ENCODE results near the gene HPSE2.
"Not testable (repeated sequence)": the region's sequence is repeated elsewhere in the genome, so short reads cannot be mapped to it uniquely, and the experiment has no call there.

Gene HPSE2

DNA sequence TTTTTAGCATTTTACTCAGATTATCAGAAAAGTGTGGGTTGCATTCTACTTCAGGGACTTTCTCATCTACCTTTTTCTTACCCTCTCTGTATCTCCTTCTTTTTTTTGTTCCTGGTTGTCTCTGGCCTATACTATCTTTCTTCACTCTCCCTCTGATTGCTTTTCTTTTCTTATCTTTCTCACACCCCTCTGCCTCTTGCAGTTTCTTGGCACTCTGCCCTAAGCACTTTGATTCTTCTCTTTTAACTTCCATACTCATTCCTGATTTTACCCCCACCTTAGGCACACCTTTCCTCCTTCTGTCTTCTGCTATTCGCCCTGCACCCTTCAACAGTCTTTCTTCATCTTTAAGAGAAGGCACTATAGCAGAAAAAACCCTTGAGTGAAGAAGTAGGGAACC, 696.1 kb downstream of the HPSE2 start:
- DNase-seq, result no peak

DNA sequence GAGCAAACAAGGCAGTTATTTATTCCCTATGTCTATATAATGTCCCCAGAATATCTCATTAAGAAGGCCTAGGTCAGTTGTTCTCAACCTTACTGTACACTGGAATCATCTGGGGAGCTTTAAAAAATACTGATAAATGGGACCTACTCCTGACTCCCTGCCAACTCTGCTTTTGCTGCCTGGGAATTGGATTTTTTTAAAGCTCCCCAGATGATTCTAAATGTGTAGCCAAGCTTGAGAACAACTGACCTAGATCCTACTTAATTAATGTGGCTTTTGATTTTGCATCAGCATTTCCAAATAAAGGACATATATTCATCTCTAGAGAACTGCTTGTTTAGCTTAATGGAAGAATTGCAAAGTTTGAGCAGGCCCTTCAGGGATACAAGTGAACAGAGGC, 697.2 kb downstream of the HPSE2 start:
- no peak for DNase-seq

DNA sequence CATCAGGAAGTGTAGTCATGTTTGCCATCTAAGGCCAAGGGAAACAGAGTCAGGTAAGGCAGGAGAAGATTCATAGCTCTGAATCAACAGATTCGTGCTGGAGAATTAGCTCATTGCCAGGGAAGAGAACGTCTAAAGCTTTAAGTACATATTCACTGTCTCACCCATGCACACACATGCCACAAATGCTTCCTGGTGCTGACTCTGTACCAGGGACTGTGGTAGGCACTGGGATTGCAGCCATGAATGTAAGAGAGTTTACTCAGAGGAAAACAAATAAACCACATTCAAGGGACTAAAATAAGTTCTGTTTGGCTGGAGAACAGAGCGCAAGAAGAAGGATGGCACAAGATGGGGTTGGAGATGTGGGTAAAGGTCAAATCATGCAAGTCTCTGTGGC, 699.1 kb downstream of the HPSE2 start:
- no peak for DNase-seq

DNA sequence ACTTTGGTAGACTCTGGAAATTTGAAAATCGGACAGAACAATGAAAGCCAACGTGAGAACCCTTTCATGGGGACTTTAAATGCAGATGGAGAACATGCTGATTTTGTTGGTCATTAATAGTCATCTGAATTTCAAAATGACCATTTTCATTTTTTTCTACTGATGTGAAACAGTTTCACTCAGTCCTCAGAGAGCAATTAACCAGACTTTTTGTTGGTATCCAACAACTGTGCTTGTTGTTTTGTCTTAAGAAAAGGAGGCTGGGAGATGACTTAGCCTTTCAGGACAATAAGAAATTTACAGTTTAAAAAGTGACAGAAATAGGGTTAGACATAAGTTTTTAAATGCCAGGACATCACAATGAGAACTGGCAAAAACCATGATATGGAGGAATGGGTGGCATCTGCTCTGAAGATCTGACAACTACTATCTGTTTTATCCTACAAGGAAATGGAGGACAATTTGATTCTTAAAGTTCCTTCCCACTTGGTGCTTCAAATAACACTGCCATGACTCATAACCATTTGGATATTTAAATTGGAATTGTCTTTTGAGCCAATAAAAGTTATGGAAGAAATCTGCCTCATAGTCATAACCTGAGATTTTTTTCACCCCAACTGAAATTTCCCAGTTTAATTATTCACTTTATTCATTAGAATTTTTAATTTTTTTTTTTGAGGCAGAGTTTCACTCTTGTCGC, 701.8 kb downstream of the HPSE2 start:
- no peak for DNase-seq

DNA sequence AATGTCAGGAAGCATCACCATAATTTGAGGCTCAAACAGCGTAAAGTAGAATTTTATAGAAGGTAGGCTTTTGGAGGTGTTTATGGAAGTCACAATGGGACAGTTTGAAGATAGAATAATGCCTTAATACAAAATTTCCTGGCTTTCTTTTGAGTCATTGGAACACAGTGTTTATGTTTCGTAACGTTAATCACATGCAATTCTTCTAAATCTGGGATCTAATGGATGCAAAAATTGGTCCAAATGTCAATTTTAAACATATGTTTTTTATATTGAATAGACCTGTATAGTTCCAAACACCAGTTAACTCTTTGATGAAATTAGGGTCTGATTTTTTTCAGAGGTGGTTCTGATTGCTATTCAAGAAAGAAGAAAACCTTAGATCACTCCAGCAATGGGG, 702.4 kb downstream of the HPSE2 start:
- DNase-seq, result no peak

DNA sequence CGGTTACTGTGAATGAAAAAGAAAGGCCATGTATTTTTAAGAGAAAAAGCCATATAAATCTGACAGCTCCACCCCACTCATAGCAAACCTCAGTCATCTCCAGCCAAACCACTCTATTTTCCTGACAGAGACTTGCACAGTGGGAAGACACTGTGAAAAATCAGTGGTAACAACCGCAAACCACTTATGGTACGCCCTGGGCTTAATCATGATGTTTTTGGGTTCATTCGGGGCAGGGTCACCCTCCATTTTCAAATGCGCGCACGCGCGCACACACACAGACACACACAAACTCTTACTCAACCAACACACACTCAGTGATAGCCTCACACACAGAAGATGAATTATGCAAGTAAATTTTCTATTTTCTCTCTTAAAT, 706.9 kb downstream of the HPSE2 start:
- DNase-seq, result no peak

DNA sequence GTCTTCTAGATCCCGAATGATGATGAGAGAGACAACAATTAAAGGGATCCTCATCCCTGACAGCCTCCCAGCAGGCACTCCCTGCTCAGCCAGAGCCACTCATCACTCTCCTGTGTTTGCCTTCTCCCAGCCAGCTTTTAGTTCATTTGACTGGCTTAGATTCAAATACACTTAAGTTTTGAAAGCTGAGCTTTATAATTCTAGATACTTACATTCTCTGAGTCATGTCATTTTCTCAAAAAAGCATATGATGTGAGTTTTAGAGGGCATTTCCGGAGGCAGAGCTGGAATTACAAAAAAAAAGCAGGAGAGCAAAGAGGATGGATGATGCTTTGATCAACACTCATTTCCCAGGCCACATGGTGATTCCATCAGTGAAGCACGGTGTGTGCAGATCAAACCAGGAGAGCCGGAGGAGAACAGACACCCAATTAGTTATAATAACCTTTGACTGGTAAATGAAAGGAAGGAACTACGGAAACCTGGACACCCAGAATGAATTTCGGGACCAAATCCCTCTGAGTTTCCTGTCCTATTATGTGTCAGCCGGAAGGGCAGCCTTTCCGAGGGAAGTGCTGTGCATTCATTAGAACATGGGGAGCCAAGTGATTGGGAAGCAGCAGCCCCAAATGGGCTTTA, 707.4 kb downstream of the HPSE2 start:
- no peak for DNase-seq

DNA sequence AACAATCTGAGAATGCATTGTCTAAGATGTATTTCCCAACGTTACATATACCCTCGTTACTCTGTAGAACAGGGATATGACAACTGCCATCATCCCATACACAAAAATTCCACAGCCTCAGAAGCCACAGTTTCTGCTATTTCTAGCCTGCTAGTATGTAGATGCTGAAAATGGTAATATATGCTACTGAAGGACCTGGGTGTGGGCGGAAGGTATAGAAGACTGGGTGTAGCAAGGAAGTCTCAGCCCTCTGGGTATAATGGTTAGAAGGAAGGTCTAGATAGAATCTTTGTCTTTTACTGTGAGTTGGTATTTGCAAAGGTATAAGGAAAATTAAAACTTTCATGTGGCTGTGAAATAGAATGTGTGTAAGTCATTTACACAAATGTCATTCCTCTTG, 709.7 kb downstream of the HPSE2 start:
- DNase-seq, result no peak

DNA sequence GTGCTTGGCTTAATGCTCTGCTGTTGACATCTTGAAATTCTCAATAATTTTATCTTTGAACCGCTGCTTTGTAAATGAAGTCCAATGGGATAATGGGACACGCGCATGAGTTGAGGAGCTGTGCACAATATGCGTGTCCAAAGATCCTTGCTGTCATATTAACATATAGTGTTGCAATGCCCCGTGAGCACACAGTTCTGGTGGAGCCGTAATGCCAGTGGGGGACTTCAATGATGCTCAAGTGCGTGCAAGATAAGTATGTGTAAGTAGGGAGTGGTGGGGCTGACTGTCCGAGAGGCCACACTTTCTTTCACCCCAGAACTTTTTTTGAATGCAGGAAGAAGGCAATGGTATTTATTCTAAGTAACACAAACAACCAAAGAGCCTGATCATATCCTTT, 711.5 kb downstream of the HPSE2 start:
- DNase-seq, result no peak

DNA sequence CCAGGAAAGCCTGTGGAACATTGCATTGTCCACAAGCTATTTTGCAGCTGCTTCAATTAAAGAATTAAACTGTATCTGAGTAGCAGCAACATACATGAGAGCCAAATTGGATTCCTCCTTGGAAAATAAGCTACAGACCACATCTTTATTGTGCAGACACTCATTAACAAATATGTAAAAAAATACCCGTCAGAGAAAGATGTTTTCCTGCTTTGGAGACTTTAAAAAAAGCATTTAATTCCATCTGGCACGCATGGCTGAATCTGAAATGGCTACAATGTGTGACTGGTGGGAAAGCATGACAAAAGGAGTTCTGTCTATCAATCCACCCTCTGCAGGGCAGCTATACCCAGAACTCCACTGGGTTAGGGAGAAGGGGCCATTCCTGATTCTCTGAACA, 715.8 kb downstream of the HPSE2 start:
- no peak for DNase-seq

DNA sequence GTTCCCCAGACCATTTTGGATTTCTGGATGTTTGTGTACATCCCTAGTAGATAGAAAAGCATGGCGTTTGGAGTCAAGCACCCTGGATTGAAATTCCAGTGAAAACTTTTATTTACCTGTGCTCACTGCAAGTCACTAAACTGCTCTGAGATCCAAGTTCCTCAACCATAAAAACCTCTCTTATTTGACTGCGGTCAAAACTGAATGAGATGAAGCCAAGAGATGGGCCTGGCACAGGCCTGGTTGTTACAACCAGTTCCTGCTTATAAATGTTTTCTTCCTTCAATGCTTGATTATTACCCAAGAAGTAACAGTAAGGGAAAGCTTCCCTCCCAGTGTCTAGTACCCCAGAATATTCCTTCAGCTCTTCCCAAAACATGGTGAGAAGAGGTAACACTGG, 718.0 kb downstream of the HPSE2 start:
- DNase-seq, result no peak

DNA sequence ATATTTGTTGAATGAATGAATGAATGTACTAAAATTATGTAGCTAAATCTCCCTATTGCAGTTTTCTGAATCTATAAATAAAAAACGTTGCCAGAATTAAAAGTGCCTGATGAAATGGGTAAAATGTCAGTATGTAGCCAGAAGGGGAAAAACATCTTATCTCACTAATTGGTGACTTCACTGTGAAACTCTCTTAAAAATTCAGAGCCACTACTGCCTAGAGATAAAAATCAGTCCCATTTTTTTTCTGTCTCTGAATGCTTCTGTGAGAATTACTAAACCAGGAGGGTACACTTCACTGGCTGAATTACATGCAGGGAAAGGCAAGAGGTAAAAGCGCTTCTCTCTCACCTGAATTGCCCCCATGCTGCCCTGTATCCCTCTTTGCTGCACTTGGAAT, 719.3 kb downstream of the HPSE2 start:
- no peak for DNase-seq

DNA sequence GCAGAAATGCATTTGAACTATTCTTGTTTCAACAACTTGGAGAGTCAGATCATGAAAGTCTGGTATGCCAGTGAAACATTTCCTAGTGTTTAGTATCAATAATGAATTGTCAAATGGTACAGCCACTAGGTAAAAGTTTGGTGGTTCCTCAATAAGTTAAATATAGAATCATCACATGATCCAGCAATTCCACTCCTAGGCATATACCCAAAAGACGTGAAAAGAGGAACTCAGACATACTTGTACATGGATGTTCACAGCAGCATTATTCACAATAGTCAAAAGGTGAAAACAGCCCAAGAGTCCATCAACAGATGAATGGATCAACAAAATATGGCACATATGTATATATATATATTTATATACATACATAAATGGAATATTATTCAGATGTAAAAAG, 721.9 kb downstream of the HPSE2 start:
- no peak for DNase-seq

DNA sequence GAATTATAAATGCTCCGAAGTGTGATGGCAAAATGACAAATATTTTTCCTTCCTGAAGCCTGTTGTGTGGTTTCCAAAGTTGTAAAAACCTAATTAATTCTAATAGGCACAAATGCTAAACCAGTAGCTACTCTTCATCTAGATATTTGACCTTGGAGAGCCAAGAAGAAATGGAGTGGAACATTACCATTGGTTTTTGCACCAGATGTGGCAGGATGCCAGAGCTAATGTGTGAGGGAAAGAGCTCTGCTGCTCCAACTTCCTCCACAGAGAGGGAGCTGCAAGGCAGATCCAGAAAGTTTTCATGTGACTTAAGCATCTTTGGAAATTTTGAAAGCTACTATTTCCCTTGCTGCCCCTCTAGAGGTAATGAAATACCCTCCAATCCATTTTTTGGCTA, 723.8 kb downstream of the HPSE2 start:
- DNase-seq, result no peak

DNA sequence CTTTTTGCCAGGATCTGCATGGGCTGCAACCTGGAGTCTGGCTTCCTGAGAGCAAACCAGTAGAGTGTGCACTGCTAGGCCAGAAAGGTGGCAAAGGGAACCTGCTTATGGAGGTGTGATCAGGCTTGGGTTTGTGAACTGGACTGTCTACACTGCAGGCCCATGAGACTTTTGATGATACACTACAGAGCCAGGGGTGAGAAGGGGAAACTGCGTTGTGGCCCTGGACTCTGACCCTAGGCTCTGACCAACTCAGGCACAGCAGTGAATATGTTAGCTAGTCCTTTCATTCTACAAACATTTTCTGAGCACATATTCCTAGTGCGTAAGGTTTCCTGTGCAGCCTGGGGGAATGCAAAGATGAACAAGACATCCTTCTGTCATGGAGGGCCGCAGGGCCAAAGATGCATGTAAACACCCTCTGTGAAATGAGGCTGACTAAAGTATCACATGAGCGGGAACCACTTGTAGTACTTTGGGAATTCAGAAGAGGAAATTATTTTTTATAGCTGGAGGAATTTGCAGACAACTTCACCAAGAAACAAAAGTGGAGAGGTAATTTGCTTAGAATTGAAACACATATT, 725.1 kb downstream of the HPSE2 start:
- no peak for DNase-seq

DNA sequence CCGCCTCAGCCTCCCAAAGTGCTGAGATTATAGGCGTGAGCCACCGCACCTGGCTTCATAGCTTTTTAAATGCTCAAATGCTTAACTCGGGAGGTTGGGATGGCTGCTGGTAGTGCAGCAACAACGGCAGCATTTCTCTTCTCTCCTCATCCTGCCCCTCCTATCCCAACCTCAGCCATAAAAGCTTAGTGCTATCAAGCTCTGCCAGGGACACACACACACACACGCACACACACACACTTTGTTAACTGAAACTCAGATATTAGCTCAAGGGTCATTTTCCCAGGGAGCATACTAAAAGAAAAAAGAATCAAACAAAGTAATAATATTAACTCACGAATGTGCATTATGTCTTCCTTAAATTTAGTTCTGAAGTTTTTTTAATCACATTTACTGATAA, 725.9 kb downstream of the HPSE2 start:
- DNase-seq, result no peak

DNA sequence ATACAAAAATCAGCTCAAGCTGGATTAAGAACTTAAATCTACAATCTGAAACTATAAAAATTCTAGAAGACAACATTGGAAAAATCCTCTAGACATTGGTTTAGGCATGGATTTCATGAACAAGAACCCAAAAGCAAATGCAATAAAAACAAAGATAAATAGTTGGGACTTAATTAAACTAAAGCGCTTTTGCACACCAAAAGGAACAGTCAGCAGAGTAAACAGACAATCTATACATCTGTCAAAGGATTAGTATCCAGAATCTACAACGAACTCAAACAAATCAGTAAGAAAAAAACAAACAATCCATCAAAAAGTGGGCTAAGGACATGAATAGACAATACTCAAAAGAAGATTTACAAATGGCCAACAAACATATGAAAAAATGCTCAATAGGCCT, 733.1 kb downstream of the HPSE2 start:
- not testable (repeated sequence) for DNase-seq

DNA sequence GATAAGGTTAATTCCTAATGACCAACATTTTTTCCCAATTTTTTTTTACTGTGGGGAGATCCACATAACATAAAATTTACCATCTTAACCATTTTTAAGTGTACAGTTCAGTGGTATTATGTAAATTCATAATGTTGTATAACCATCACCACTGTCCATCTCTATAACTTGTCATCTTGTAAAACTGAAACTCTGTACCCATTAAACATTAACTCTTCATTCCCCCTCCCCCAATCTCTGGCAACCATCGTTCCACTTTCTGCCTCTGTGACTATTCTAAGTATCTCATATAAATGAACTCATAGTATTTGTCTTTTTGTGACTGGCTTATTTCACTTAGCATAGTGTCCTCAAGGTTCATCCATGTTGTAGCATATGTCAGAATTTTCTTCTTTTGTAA, 742.9 kb downstream of the HPSE2 start:
- DNase-seq, result no peak

DNA sequence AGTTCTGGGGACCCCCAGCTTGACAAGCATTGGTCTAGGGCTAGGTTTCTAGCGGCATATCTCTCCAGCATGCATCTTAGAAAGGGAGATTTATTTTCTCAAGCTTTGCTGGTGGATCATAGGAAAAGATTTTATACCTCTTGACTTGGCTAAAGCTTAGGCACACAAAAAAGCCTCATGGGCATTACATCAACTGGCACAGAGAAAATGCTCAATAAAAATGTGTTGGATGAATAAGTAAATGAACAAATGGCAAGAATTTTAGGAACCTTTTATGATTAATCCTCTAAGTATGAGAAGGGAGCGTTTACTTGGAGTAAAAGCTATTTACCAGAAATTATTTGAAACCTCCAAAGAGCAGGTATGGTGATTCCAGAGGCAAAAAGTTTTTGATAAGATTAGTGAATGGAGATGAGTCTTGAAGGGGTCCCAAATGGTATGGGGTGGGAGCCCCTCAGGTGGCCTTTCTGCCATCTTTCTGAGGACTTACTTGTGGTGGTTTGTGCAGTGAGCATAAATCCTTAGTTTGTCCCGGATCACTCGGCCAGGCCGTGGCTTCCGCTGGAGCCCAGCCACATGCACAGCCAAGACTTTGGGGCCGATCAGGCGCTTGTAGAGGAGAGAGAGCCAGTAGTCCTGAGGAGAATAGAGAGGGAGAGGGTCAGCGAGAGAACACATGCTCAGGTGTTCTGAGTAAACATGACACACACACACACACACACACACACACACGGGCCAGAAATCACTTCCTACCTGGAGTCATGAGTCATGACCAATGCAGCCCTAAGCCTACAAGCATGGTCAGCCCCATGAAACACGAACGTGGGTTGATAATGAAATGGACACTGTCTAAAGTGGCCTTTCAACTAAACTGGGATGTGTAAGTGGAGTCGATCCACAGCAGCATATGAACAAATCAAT, 745.8 kb downstream of the HPSE2 start:
- DNase-seq, result no peak

DNA sequence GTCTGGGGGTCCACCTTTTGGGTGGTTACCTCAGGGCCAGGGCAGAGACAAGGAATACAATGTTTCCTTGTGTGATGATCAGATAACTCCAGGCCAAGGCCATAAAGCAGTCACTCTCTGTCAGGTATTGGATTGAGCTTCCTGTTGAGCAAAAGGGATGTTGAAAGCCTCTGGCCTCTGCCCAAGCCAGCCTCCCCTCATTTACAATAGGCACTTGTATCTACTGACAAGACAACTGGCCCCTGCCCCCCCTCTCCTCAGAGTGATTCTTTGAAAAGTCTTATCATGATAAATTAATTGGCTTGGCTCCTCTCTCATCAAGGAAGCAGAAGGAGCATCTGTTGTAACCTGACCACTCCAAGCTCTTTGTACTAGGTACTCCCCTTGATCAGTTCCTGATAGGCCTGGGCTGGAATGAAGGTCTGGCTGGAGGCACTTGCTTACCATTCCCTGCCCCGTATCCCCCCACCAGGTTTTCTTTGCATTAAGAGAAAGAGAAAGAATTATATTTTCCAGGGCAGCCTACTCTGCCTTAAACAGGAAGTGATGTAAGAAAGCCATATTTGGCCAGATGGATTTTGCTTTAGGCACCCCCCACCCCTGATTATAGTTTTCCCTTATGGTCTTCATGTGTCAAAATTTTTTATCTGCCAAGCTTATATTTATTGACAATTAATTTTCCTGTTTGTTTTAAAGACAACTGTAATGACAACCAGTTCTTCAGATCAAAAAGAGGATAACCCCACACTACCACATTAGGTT, 746.8 kb downstream of the HPSE2 start:
- DNase-seq, result no peak

DNA sequence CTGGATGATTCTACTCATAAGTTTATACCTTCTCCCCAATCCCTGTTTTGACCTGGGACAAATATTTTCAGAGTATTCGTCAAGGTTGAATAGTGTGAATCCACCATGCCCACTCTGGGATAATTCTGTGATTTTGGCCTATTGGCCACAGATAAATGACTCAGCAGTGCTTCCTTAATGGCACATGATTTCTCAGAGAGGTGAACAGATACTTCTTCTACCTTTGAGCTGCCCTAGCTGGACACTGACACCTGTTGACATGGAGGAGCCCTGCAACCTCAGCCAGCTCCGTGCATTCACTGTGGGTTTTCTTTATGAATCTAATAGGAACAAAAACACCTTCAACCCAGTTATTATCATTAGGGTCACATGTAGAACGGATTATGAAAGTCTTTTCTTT, 748.0 kb downstream of the HPSE2 start:
- no peak for DNase-seq

DNA sequence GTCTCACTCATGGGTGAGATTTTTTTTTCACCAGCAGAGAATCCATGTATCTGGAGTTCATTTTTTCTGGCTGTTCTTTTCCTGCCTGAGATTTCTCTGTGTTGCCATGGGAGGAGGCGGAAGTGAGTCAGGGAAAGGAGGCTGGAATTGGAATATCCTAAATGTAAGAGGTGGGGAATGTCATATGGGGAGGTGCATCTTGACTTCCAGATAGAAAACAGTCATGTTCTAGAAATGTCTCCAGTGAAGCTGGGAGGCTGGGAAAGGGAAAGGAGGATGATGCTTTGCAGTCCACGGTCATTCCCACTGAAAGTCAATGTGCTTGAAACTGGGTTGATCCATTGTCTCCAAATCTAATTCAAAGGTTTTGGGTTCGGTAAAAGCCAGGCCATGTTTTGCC, 749.2 kb downstream of the HPSE2 start:
- no peak for DNase-seq

DNA sequence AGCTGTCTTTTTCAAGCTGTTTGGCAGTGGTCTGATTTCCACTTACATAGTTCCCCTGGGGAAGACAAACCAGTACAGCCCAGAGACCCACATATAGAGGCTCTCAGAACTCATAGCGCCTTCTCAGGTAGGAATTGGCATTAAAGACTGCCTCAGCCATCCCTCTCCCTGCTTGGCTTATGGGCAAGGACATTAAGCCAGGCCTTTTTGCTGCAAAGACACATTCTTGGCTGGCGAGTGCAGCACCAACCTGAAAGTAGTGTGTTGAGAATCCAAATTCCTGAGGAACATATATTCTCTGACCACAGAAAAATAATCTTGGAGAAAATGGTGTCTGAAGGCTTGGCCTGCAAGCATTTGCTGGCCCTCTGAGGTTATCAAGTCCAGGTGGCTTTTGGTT, 749.7 kb downstream of the HPSE2 start:
- no peak for DNase-seq

Data from CD4-positive, alpha-beta T cell treated with Interleukin-4 for 1 hour (primary cell).